Ovary (tissue), 3 donors: ENCODE data around the gene WIPI1.

ENCODE experiments used
- POLR2A ChIP-seq: fragments of 450-650 bp; IDR thresholded peaks from one replicate; pipeline ENCODE4 v1.6.1; 2017; ENCODE audit warnings: antibody characterized with exemption, mild to moderate bottlenecking, moderate library complexity
- TF ChIP-seq, protein P1 (sequence below), 3 donors: fragments of 450-650 bp in 2 of 3; fragments of 200-600 bp in 1 of 3; IDR thresholded peaks; one replicate each; pipeline versions ENCODE4 v1.5.1 to v1.8.0; 2016 to 2022; ENCODE audit warnings: antibody characterized with exemption in 3 of 3, mild to moderate bottlenecking in 1 of 3
- donor health status: DM: no; HTN: no; CAD: no.

- TF ChIP-seq POLR2A = no peak
- TF ChIP-seq, protein P1, sequence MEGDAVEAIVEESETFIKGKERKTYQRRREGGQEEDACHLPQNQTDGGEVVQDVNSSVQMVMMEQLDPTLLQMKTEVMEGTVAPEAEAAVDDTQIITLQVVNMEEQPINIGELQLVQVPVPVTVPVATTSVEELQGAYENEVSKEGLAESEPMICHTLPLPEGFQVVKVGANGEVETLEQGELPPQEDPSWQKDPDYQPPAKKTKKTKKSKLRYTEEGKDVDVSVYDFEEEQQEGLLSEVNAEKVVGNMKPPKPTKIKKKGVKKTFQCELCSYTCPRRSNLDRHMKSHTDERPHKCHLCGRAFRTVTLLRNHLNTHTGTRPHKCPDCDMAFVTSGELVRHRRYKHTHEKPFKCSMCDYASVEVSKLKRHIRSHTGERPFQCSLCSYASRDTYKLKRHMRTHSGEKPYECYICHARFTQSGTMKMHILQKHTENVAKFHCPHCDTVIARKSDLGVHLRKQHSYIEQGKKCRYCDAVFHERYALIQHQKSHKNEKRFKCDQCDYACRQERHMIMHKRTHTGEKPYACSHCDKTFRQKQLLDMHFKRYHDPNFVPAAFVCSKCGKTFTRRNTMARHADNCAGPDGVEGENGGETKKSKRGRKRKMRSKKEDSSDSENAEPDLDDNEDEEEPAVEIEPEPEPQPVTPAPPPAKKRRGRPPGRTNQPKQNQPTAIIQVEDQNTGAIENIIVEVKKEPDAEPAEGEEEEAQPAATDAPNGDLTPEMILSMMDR (IDR thresholded peaks at IDR 0.05) = no peak
Observed at GRCh38 chr17:68422821-68423220, 34.5 kb downstream of the WIPI1 start.
